Heart right ventricle (tissue), 16 donors: ENCODE results near the gene DIAPH3. TPM values are rescaled to one million over a fixed set of nuclear protein-coding genes. Genes with fewer than 3 reads are reported as not detected.

Experiments used
- ATAC-seq, 8 donors: fragments of 200-7000 bp; cut with Tn5 transposase; one replicate each; pipeline ENCODE4 v1.9.1; 2020; ENCODE audit warnings: mild to moderate bottlenecking in 8 of 8, moderate library complexity in 8 of 8, moderate number of reproducible peaks in 1 of 8
- DNase-seq, 2 donors: peaks; one replicate each; pipeline ENCODE4 v3.0.0-alpha.2; 2020
- H3K27ac ChIP-seq, 10 donors: fragments of 200-600 bp; sonication (generic) in 2 of 10; one replicate each; pipeline versions ENCODE4 v1.5.0 to v1.8.0; 2020 to 2022; ENCODE audit warnings: mild to moderate bottlenecking in 3 of 10
- H3K27me3 ChIP-seq, 7 donors: fragments of 200-600 bp; one replicate each; pipeline ENCODE4 v1.8.0; 2021 to 2022; ENCODE audit warnings: mild to moderate bottlenecking in 2 of 7
- H3K36me3 ChIP-seq, 9 donors: fragments of 200-600 bp; sonication (generic) in 1 of 9; one replicate each; pipeline versions ENCODE4 v1.5.0 to v1.8.0; 2020 to 2022; ENCODE audit warnings: mild to moderate bottlenecking in 2 of 9
- H3K4me1 ChIP-seq, 9 donors: fragments of 200-600 bp; sonication (generic) in 1 of 9; one replicate each; pipeline versions ENCODE4 v1.5.0 to v1.8.0; 2020 to 2022; ENCODE audit warnings: mild to moderate bottlenecking in 4 of 9
- H3K4me3 ChIP-seq, 10 donors: fragments of 200-600 bp; sonication (generic) in 2 of 10; one replicate each; pipeline versions ENCODE4 v1.5.0 to v1.8.0; 2020 to 2022; ENCODE audit warnings: mild to moderate bottlenecking in 7 of 10, moderate library complexity in 2 of 10
- H3K9me3 ChIP-seq, 11 donors: fragments of 200-600 bp in 10 of 11; sonication (generic) in 2 of 11; one replicate each; pipeline versions ENCODE4 v1.5.0 to v1.8.0; 2013 to 2022; ENCODE audit warnings: mild to moderate bottlenecking in 2 of 11, control low read depth in 1 of 11, moderate library complexity in 1 of 11
- WGBS, 2 donors: extraction: QIAGEN DNeasy Blood & Tissue Kit; methylation state at CpG; one replicate each; pipeline ENCODE4 v1.1.7; 2013; ENCODE audit warnings: inconsistent platforms in 1 of 2; 5-methylcytosine and 5-hydroxymethylcytosine counted together
- intact Hi-C, 10 donors: fragments of 100-400 bp; cut with DNase I; formaldehyde crosslinking; loops; one replicate each; pipeline versions ENCODE4 v1.11.1 to v1.14.2; 2022
- polyA plus RNA-seq, 2 donors: library from polyadenylated mRNA; stranded (reverse); fragments of 200-250 nt; gene quantifications; one replicate each; pipeline ENCODE4 v1.2.3, GENCODE V29; 2013
- total RNA-seq, 10 donors: library from RNA; stranded (reverse); fragmentation: NEBNext Ultra II Directional in 3 of 10; extraction: Animal tissue kit (Norgen Biotek cat#: 25700) in 3 of 10; gene quantifications; one replicate each; pipeline versions ENCODE4 v1.2.1 to v1.2.4, GENCODE V29; 2021 to 2023
- TF ChIP-seq, protein P1 (sequence below), 9 donors: fragments of 200-600 bp; sonication (generic) in 2 of 9; IDR thresholded peaks; one replicate each; pipeline versions ENCODE4 v1.5.0 to v1.8.0; 2021 to 2022; ENCODE audit warnings: antibody characterized with exemption in 9 of 9, mild to moderate bottlenecking in 5 of 9, moderate library complexity in 1 of 9
- donor health status: Arrhythmogenic right ventricular cardiomyopathy.
- donor health status: ischemic (EF 13 %, LVEDD 7.1; RV severe dilation, severe dysfunction).
- donor health status: healthy with polysubstance abuse.
- donor health status: DM: no; HTN: yes; CAD: no.
- donor health status: DM: no; HTN: no; CAD: no.
- donor health status: ischemic (EF 25% LVEDD 6.9; RV normal size, moderate dysfunction).
- donor health status: ischemic (EF 25% LVEDD 5.7; RV mildly dilated, moderate dysfunction).
- donor health status: healthy.
- donor health status: DM: yes; HTN: yes; CAD: no.
- donor health status: Ischemic cardiomyopathy.
- donor health status: ischemic (EF 35%, LVEDD 5.7; RV mildly dilated, moderate dysfunction).
- donor health status: nonischemic (EF 11% LVEDD 7.7; RV severe dilation, severe dysfunction).
- donor health status: DM: yes; HTN: yes; CAD: no.
- donor health status: PGD.
- donor health status: ischemic (EF 29% LVEDD 5.4; RV normal size, mild dysfunction).
- donor health status: nonischemic (EF 23%, LVEDD 6.1; RV moderate dilation, normal function).

Gene DIAPH3
- total and polyA plus RNA-seq, 12 donors, result 0.04 to 2.2 (median 0.19) TPM

DNA sequence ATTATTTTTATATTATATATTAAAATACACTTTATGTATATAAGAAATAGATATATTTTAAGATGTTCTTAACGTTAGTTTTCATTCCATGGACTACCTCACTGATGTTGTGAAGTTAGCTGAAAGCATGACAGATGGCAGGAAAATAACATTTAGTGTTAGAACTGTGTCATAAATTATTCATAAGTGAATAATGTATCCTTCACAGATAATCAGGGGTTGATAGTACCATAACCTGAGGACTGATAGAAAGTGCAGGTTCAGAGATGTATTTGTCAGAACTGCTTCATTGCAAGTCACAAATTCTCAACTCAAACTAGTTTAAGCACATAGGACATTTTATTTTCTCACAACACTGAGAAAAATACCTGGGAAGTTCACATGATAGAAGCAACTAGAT lies 14.6 kb upstream of the DIAPH3 start:
- Histone ChIP-seq H3K4me1 (no peaks in the 10 kb centered on the region), H3K9me3 (no peaks in the 10 kb centered on the region), H3K36me3 (no peaks in the 10 kb centered on the region), H3K27me3 (peaks cover 0 to 5% (median 0%) of the 10 kb centered on the region in 7 donors), H3K4me3 (no peak overlapping the region), H3K27ac (no peak overlapping the region)
- intact Hi-C loops, result no loop called here
- TF ChIP-seq, protein P1, sequence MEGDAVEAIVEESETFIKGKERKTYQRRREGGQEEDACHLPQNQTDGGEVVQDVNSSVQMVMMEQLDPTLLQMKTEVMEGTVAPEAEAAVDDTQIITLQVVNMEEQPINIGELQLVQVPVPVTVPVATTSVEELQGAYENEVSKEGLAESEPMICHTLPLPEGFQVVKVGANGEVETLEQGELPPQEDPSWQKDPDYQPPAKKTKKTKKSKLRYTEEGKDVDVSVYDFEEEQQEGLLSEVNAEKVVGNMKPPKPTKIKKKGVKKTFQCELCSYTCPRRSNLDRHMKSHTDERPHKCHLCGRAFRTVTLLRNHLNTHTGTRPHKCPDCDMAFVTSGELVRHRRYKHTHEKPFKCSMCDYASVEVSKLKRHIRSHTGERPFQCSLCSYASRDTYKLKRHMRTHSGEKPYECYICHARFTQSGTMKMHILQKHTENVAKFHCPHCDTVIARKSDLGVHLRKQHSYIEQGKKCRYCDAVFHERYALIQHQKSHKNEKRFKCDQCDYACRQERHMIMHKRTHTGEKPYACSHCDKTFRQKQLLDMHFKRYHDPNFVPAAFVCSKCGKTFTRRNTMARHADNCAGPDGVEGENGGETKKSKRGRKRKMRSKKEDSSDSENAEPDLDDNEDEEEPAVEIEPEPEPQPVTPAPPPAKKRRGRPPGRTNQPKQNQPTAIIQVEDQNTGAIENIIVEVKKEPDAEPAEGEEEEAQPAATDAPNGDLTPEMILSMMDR (IDR thresholded peaks at IDR 0.05), result no peak
- DNase-seq (no peak), ATAC-seq (no peak)
- 93 to 97% methylated on average over 1 of the region's 1 CpG for WGBS, 2 donors

DNA sequence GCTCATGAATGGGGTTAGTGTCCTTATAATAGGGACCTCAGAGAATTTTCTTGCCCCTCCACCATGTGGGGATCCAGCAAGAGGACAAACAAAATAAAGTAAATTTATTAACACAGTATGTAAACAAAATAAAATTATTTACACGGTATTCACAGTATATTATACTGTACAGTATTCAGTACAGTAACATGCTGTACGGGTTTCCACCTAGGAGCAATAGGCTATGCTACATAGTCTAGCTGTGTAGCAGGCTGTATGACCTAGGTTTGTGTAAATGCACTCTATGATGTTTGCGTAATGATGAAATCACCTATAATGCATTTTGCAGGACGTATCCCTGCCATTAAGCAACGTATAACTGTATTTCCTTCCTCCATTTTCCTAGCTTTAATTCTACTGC lies 11.8 kb upstream of the DIAPH3 start:
- H3K4me3 ChIP-seq, result no peak overlapping the region
- no peak overlapping the region for H3K27ac ChIP-seq
- H3K27me3 ChIP-seq, result peaks cover 0 to 5% (median 0%) of the 10 kb centered on the region in 7 donors
- no peaks in the 10 kb centered on the region for H3K36me3 ChIP-seq
- H3K4me1 ChIP-seq, result no peaks in the 10 kb centered on the region
- DNase-seq (no peak), ATAC-seq (no peak)
- intact Hi-C loops, result no loop called here
- TF ChIP-seq, protein P1 (IDR thresholded peaks at IDR 0.05), result no peak
- no peaks in the 10 kb centered on the region for H3K9me3 ChIP-seq
- 82 to 89% methylated on average over 5 of the region's 5 CpGs for WGBS, 2 donors

- no peak for DNase-seq
- Histone ChIP-seq H3K27ac (no peak overlapping the region), H3K4me1 (no peaks in the 10 kb centered on the region), H3K27me3 (peaks cover 0 to 5% (median 0%) of the 10 kb centered on the region in 7 donors), H3K4me3 (no peak overlapping the region), H3K9me3 (no peaks in the 10 kb centered on the region), H3K36me3 (no peaks in the 10 kb centered on the region)
- TF ChIP-seq, protein P1 (IDR thresholded peaks at IDR 0.05), result no peak
- intact Hi-C loops, result no loop called here
- ATAC-seq, result no peak
- 83 to 84% methylated on average over 5 of the region's 5 CpGs for WGBS, 2 donors
Measured at GRCh38 chr13:60174113-60174512, 10.4 kb upstream of the DIAPH3 start.

- Histone ChIP-seq H3K27me3 (peaks cover 0 to 5% (median 0%) of the 10 kb centered on the region in 7 donors), H3K27ac (no peak overlapping the region), H3K4me3 (no peak overlapping the region), H3K9me3 (no peaks in the 10 kb centered on the region), H3K4me1 (no peaks in the 10 kb centered on the region), H3K36me3 (no peaks in the 10 kb centered on the region)
- TF ChIP-seq, protein P1 (IDR thresholded peaks at IDR 0.05), result no peak
- DNase-seq (no peak), ATAC-seq (no peak)
- intact Hi-C loops, result no loop called here
- WGBS, 2 donors, result 81 to 91% methylated on average over 2 of the region's 2 CpGs
Measured at GRCh38 chr13:60172111-60172510, 8.4 kb upstream of the DIAPH3 start.
